HG03139 (cell line): ENCODE data around the gene LHFPL3.
"Not testable (repeated sequence)": the region's sequence is repeated elsewhere in the genome, so short reads cannot be mapped to it uniquely, and the experiment has no call there.

Experiments used
- ATAC-seq: cut with Tn5 transposase; IDR thresholded peaks from one replicate; pipeline ENCODE4 v1.9.1; 2021; ENCODE audit not compliant: unreplicated experiment

LHFPL3 gene

GRCh38 chr7:104886651-104887050 lies 558.2 kb downstream of the LHFPL3 start:
- no peak for ATAC-seq

GRCh38 chr7:104890216-104890615 lies 561.8 kb downstream of the LHFPL3 start:
- no peak for ATAC-seq

GRCh38 chr7:104891949-104892348 lies 563.5 kb downstream of the LHFPL3 start:
- ATAC-seq, result no peak

GRCh38 chr7:104894314-104894713 lies 565.9 kb downstream of the LHFPL3 start:
- ATAC-seq, result no peak

DNA sequence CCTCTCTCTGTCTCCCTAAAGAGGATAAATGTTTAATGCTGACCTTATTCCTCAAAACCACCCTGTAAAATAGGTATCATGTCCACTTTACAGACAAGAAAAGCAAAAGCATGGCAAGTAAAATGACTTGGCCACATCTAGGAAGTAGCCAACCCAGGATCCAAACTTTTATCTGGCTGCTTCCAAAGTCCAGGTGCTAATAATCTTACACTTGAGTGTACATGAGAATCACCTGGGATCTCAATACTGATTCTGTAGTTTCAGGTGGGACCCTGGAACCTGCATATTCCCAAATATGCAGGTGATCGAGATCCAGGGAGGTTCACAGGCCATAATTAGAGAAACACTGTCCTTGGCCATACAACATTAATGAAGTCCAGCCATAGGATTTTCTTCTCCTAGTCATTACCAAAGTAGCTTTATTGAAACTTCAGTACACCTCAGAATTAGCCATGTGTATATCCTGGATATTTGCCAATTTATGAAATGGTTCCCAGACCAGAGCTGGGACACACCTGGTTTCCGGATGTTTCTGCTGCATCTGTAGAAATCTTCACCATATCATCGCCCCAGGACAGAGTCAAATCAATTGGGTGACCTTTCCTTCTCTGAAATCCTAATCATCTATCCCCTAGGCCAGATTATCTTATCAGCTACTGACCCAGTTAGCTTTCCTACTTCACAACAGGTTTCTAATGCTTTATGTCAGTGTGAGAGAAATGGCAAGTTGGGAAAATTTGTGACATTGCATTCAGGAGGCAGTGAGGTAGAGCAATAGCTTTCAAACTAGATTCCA lies 566.5 kb downstream of the LHFPL3 start:
- ATAC-seq, result no peak

GRCh38 chr7:104895522-104896236 lies 567.3 kb downstream of the LHFPL3 start:
- ATAC-seq, result no peak

- ATAC-seq, result no peak
Measured at GRCh38 chr7:104898434-104898833, 570.0 kb downstream of the LHFPL3 start.

DNA sequence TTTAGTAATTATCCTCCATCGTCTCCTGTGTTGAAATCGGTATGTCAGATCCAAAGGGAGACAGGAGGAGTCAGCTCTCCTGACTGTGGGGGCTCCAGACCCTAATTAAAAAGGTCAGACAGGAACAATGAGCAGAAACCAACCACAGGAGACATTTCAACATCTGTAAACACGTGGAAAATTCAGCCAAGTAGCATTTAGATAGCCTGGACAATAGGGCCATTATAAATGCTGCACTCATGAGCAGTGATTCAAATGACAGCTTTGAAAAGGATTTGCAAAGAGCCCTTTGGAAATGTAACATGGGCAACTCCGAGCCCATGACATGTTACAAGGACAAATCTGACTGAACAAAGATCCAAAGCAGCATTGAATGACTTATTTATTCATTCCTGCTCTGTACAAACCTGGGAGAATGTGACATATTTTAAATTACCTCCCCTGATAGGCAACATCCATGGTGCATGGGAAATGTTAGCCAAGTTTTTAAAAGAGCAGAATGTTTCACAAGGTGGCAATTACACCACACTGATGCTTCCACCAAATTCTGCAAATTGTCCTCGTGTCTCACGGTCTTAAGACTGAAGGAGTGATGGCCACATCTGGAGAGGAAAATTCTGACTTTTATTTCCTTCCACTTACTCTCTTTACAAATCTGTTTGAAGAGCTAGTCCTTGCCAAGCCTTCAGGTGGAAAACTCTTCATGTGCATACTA lies 572.3 kb downstream of the LHFPL3 start:
- ATAC-seq, result no peak

- no peak for ATAC-seq
Measured at GRCh38 chr7:104901240-104901619, 572.8 kb downstream of the LHFPL3 start.

DNA sequence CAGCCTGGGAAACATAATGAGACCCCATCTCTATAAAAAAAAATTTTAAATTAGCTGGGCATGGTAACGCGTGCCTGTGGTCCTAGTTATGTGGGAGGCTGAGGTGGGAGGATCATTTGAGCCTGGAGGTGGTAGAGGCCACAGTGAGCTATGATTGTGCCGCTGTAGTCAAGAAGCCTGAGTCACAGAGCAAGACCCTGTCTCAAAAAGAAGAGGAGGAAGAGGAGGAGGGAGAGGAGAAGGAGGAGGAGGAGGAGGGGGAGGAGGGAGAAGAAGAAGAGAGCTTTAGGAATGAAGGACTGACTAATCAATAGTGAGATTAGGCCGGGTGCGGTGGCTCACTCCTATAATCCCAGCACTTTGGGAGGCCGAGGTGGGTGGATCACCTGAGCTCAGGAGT lies 573.8 kb downstream of the LHFPL3 start:
- no peak for ATAC-seq

GRCh38 chr7:104903044-104903443 lies 574.6 kb downstream of the LHFPL3 start:
- no peak for ATAC-seq

- ATAC-seq, result no peak
Measured at GRCh38 chr7:104903846-104904245, 575.4 kb downstream of the LHFPL3 start.

DNA sequence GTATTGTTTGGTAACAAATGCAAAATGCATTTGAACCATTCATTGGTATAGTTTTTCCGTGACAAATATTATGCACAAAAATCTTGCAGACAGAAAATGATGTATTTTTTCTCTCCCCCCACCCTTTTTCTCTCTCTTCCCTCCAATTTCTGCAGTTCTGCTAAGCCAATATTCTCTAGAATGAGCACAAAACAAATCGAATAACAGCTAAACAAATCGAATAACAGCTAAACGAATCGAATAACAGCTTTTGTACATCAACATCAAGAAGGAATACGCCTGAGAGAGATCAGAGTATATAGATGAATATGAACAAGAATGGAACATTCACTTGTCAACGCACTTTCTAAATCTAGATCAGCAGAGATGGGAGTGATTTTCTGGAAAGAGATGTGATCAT lies 577.6 kb downstream of the LHFPL3 start:
- no peak for ATAC-seq

DNA sequence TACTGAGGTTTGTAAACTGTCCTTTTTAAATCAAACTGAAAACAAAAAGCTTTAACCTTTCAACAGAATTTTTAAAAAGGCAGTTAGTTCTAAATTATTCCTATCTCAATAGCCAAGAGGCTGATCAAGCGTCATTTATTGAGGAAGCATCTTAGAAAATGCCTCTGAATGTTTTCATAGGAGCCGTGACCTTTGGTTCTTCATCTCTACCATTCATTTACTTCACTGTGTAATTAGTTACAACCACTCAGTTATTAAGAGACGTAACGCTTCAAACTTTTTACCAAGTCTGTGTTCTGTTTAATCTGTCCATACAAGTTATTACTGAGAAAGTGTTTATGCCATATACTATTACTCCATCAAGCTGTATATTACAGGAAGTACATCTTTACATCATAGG lies 578.2 kb downstream of the LHFPL3 start:
- ATAC-seq, result no peak

- ATAC-seq, result no peak
Measured at GRCh38 chr7:104908636-104909035, 580.2 kb downstream of the LHFPL3 start.

DNA sequence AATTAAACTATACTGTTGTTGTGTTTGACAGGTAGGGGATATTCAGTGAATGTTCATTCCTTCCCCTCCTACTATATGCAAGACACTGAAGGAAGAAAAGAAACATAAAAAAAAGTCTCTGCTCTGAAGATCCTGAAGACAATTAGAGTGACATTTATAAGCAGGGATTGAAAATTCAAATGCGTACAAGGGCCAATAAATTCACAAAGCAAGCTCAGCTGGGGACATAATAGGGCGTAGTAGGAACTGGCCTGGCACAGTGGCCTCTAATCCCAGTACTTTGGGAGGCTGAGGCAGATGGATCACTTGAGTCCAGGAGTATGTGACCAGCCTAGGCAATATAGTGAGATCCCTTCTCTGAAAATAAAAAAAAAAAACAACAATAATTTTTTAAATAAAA lies 580.7 kb downstream of the LHFPL3 start:
- ATAC-seq, result no peak

DNA sequence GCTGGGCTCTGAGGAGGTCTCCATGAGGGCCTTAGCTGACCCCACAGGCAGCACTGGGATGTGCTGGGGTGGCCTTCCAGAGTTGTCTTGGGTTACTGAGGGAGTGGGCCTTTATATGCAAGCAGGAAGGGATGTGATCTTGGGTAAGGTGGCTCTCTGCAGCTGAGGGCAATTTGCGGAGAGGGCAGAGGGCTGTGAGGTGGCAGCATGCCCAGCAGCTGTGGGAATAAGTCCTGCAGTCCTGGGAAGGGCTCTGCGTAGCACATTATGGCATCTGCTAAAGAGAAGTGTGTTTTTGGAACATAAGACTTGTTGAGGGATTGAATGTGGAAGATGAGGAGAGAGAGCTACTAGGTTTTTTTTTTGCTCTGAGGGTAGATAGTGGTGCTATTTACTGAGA lies 586.0 kb downstream of the LHFPL3 start:
- ATAC-seq, result no peak

GRCh38 chr7:104921596-104921995 lies 593.2 kb downstream of the LHFPL3 start:
- ATAC-seq, result no peak

- ATAC-seq, result no peak
Measured at GRCh38 chr7:104922182-104923009, 594.0 kb downstream of the LHFPL3 start.

GRCh38 chr7:104923010-104923421 lies 594.6 kb downstream of the LHFPL3 start:
- peak; percentile 95 for ATAC-seq

DNA sequence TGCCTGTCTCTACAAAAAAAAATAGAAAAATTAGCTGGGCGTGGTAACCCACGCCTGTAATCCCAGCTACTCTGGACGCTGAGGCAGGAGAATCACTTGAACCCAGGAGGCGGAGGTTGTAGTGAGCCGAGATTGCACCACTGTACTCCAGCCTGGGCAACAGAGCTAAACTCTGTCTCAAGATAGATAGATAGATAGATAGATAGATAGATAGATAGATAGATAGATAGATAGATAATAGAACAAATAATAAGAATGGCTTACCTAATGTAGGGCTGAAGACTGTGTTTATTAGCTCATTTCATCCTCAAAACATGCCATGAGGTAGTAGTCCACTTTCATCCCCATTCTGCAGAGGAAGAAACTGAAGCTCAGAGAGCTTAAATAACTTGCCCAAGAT lies 597.8 kb downstream of the LHFPL3 start:
- ATAC-seq, result not testable (repeated sequence)
